Activated T-helper 1 cell treated with anti-CD3 and anti-CD28 coated beads, Interleukin-12 subunit alpha, Interleukin-12 subunit beta, Interleukin-2, Interleukin-4 antibody, amounts not matched to agents 30 ng/mL and 10 ng/mL and 1 ng/mL, durations not matched to agents 14 hours and 24 hours and 36 hours (primary cell): ENCODE results near the gene EGF. TPM values are rescaled to one million over a fixed set of nuclear protein-coding genes. Genes with fewer than 3 reads are reported as not detected.
"Not testable (repeated sequence)": the region's sequence is repeated elsewhere in the genome, so short reads cannot be mapped to it uniquely, and the experiment has no call there.

Source experiments
- DNase-seq: peaks from one replicate; pipeline ENCODE4 v3.0.0; 2021; ENCODE audit warnings: low spot score
- H3K27ac Mint-ChIP-seq: one replicate; pipeline ENCODE4 v1.8.0; 2021; ENCODE audit warnings: mild to moderate bottlenecking, mixed read lengths
- H3K27me3 Mint-ChIP-seq: one replicate; pipeline ENCODE4 v1.8.0; 2022; ENCODE audit warnings: mild to moderate bottlenecking, moderate library complexity, mixed read lengths; ENCODE audit not compliant: insufficient read depth
- H3K36me3 Mint-ChIP-seq: one replicate; pipeline ENCODE4 v1.8.0; 2021; ENCODE audit warnings: low read depth, mixed read lengths
- H3K4me1 Mint-ChIP-seq: one replicate; pipeline ENCODE4 v1.8.0; 2021; ENCODE audit warnings: low read depth, mixed read lengths
- H3K4me3 Mint-ChIP-seq: one replicate; pipeline ENCODE4 v1.8.0; 2021; ENCODE audit warnings: mild to moderate bottlenecking, moderate library complexity, mixed read lengths
- H3K9me3 Mint-ChIP-seq: one replicate; pipeline ENCODE4 v1.8.0; 2021; ENCODE audit warnings: mixed read lengths
- intact Hi-C: fragments of 100-400 bp; cut with micrococcal nuclease; formaldehyde crosslinking; loops from one replicate; pipeline ENCODE4 v1.15.1; 2024
- total RNA-seq: library from RNA; stranded (reverse); gene quantifications from 2 replicates; pipeline ENCODE4 v1.2.3, GENCODE V29; 2022

EGF gene
- total RNA-seq, 1 donor from 2014 or later = not detected

GRCh38 chr4:109928327-109929045, 15.8 kb downstream of the EGF start:
- Mint-ChIP-seq H3K27me3 (no peaks in the 10 kb centered on the region), H3K27ac (no peak overlapping the region), H3K36me3 (no peaks in the 10 kb centered on the region), H3K4me3 (no peak overlapping the region), H3K9me3 (no peaks in the 10 kb centered on the region), H3K4me1 (no peaks in the 10 kb centered on the region)
- intact Hi-C loops = loop anchor here (10.0 kb wide), 1 partner anchor 684 kb away; no protein-coding TSS in a partner anchor
- no peak for DNase-seq

GRCh38 chr4:109930464-109930863, 17.8 kb downstream of the EGF start:
- no peaks in the 10 kb centered on the region for H3K9me3 Mint-ChIP-seq
- no peaks in the 10 kb centered on the region for H3K4me1 Mint-ChIP-seq
- DNase-seq = no peak
- H3K27ac Mint-ChIP-seq = no peak overlapping the region
- no peak overlapping the region for H3K4me3 Mint-ChIP-seq
- intact Hi-C loops = no loop called here
- H3K36me3 Mint-ChIP-seq = no peaks in the 10 kb centered on the region
- H3K27me3 Mint-ChIP-seq = no peaks in the 10 kb centered on the region

GRCh38 chr4:109930872-109931271, 18.2 kb downstream of the EGF start:
- H3K4me1 Mint-ChIP-seq = no peaks in the 10 kb centered on the region
- no peak overlapping the region for H3K4me3 Mint-ChIP-seq
- H3K9me3 Mint-ChIP-seq = no peaks in the 10 kb centered on the region
- intact Hi-C loops = no loop called here
- no peak for DNase-seq
- H3K27me3 Mint-ChIP-seq = no peaks in the 10 kb centered on the region
- H3K36me3 Mint-ChIP-seq = no peaks in the 10 kb centered on the region
- H3K27ac Mint-ChIP-seq = no peak overlapping the region

GRCh38 chr4:109931318-109931717, 18.6 kb downstream of the EGF start:
- intact Hi-C loops = no loop called here
- H3K36me3 Mint-ChIP-seq = no peaks in the 10 kb centered on the region
- no peak for DNase-seq
- H3K4me3 Mint-ChIP-seq = no peak overlapping the region
- no peak overlapping the region for H3K27ac Mint-ChIP-seq
- H3K4me1 Mint-ChIP-seq = no peaks in the 10 kb centered on the region
- no peaks in the 10 kb centered on the region for H3K27me3 Mint-ChIP-seq
- no peaks in the 10 kb centered on the region for H3K9me3 Mint-ChIP-seq

- H3K27me3 Mint-ChIP-seq, DNase-seq, H3K36me3 Mint-ChIP-seq, H3K9me3 Mint-ChIP-seq, H3K4me3 Mint-ChIP-seq, H3K27ac Mint-ChIP-seq, intact Hi-C loops, H3K4me1 Mint-ChIP-seq: not testable (repeated sequence)
Observed at GRCh38 chr4:109937352-109937751, 24.7 kb downstream of the EGF start.

GRCh38 chr4:109939190-109939589, 26.5 kb downstream of the EGF start:
- H3K4me1 Mint-ChIP-seq = no peaks in the 10 kb centered on the region
- DNase-seq = no peak
- H3K4me3 Mint-ChIP-seq = no peak overlapping the region
- H3K27me3 Mint-ChIP-seq = no peaks in the 10 kb centered on the region
- no peak overlapping the region for H3K27ac Mint-ChIP-seq
- intact Hi-C loops = no loop called here
- H3K36me3 Mint-ChIP-seq = no peaks in the 10 kb centered on the region
- H3K9me3 Mint-ChIP-seq = no peaks in the 10 kb centered on the region

GRCh38 chr4:109942292-109942926, 29.7 kb downstream of the EGF start:
- intact Hi-C loops = no loop called here
- Mint-ChIP-seq H3K36me3 (no peaks in the 10 kb centered on the region), H3K4me3 (no peak overlapping the region), H3K27ac (no peak overlapping the region), H3K9me3 (no peaks in the 10 kb centered on the region), H3K27me3 (no peaks in the 10 kb centered on the region), H3K4me1 (no peaks in the 10 kb centered on the region)
- DNase-seq = no peak

- Mint-ChIP-seq H3K9me3 (no peaks in the 10 kb centered on the region), H3K27ac (no peak overlapping the region), H3K27me3 (no peaks in the 10 kb centered on the region), H3K36me3 (no peaks in the 10 kb centered on the region), H3K4me3 (no peak overlapping the region), H3K4me1 (no peaks in the 10 kb centered on the region)
- intact Hi-C loops = no loop called here
- no peak for DNase-seq
Observed at GRCh38 chr4:109943745-109944144, 31.1 kb downstream of the EGF start.

GRCh38 chr4:109944591-109944990, 31.9 kb downstream of the EGF start:
- H3K36me3 Mint-ChIP-seq = no peaks in the 10 kb centered on the region
- intact Hi-C loops = no loop called here
- no peaks in the 10 kb centered on the region for H3K27me3 Mint-ChIP-seq

GRCh38 chr4:109945056-109945455, 32.4 kb downstream of the EGF start:
- Mint-ChIP-seq H3K9me3 (no peaks in the 10 kb centered on the region), H3K27me3 (no peaks in the 10 kb centered on the region), H3K36me3 (no peaks in the 10 kb centered on the region), H3K27ac (no peak overlapping the region), H3K4me1 (no peaks in the 10 kb centered on the region), H3K4me3 (no peak overlapping the region)
- intact Hi-C loops = no loop called here
- DNase-seq = no peak

More at GRCh38 chr4:109944591-109944990, 31.9 kb downstream of the EGF start:
- Mint-ChIP-seq H3K27ac (no peak overlapping the region), H3K9me3 (no peaks in the 10 kb centered on the region), H3K4me1 (no peaks in the 10 kb centered on the region), H3K4me3 (no peak overlapping the region)
- DNase-seq = no peak

- H3K27me3 Mint-ChIP-seq = no peaks in the 10 kb centered on the region
- intact Hi-C loops = no loop called here
- H3K27ac Mint-ChIP-seq = no peak overlapping the region
- H3K4me3 Mint-ChIP-seq = no peak overlapping the region
- no peak for DNase-seq
- H3K4me1 Mint-ChIP-seq = no peaks in the 10 kb centered on the region
- H3K9me3 Mint-ChIP-seq = no peaks in the 10 kb centered on the region
- H3K36me3 Mint-ChIP-seq = no peaks in the 10 kb centered on the region
Observed at GRCh38 chr4:109946120-109946519, 33.4 kb downstream of the EGF start.

- Mint-ChIP-seq H3K36me3 (no peaks in the 10 kb centered on the region), H3K4me3 (no peak overlapping the region), H3K27me3 (peaks cover 3% of the 10 kb centered on the region), H3K9me3 (no peaks in the 10 kb centered on the region), H3K4me1 (no peaks in the 10 kb centered on the region), H3K27ac (no peak overlapping the region)
- intact Hi-C loops = no loop called here
- DNase-seq = no peak
Observed at GRCh38 chr4:109947457-109947856, 34.8 kb downstream of the EGF start.

GRCh38 chr4:109947918-109948317, 35.2 kb downstream of the EGF start:
- intact Hi-C loops = no loop called here
- Mint-ChIP-seq H3K4me1 (no peaks in the 10 kb centered on the region), H3K9me3 (no peaks in the 10 kb centered on the region), H3K4me3 (no peak overlapping the region), H3K27ac (no peak overlapping the region), H3K27me3 (peaks cover 3% of the 10 kb centered on the region), H3K36me3 (no peaks in the 10 kb centered on the region)
- no peak for DNase-seq
